CD4-positive, alpha-beta T cell (primary cell): ENCODE measurements around the gene PEX1. TPM values are rescaled to one million over a fixed set of nuclear protein-coding genes. Genes with fewer than 3 reads are reported as not detected.
"Not testable (repeated sequence)": the region's sequence is repeated elsewhere in the genome, so short reads cannot be mapped to it uniquely, and the experiment has no call there.

Experiments
- ATAC-seq: fragments of 200-7000 bp; cut with Tn5 transposase; one replicate; pipeline ENCODE4 v1.10.0; 2022; ENCODE audit warnings: mild to moderate bottlenecking; ENCODE audit not compliant: poor library complexity
- CTCF ChIA-PET: fragments of 350-600 bp; sonication (Branson Sonifier 250); formaldehyde crosslinking; loops from one replicate; lab custom pipeline; 2021; ENCODE audit warnings: antibody characterized with exemption, inconsistent platforms; lab: Charles Lee
- POLR2A ChIA-PET: fragments of 350-600 bp; sonication (Branson Sonifier 250); formaldehyde crosslinking; loops from one replicate; lab custom pipeline; 2021; ENCODE audit warnings: antibody characterized with exemption, inconsistent platforms; lab: Charles Lee
- DNase-seq, 14 experiments: peaks; one replicate each; pipeline ENCODE4 v3.0.0-alpha.2; 2013 to 2020; ENCODE audit warnings: mixed read lengths in 2 of 14
- H3K27ac ChIP-seq, 2 donors: one replicate each; pipeline versions ENCODE4 v1.5.1 to v1.7.0; 2013; ENCODE audit warnings: low read length in 2 of 2, low read depth in 1 of 2, mild to moderate bottlenecking in 1 of 2
- H3K27me3 ChIP-seq, 2 experiments: 1 replicate in 1 of 2; 2 replicates in 1 of 2; pipeline versions ENCODE4 v1.6.1 to v1.7.0; 2013; ENCODE audit warnings: low read length in 2 of 2, control low read depth in 1 of 2, mild to moderate bottlenecking in 1 of 2, moderate library complexity in 1 of 2; ENCODE audit not compliant: insufficient read depth in 2 of 2, control insufficient read depth in 1 of 2
- H3K36me3 ChIP-seq: one replicate; pipeline ENCODE4 v1.6.1; 2013; ENCODE audit warnings: low read length, control low read depth; ENCODE audit not compliant: insufficient read depth
- H3K4me1 ChIP-seq: one replicate; pipeline ENCODE4 v1.6.1; 2013; ENCODE audit warnings: low read length, control low read depth; ENCODE audit not compliant: insufficient read depth
- H3K4me3 ChIP-seq: one replicate; pipeline ENCODE4 v1.5.1; 2013; ENCODE audit warnings: mild to moderate bottlenecking, low read length, moderate library complexity
- H3K9me3 ChIP-seq, 2 experiments: 1 replicate in 1 of 2; 2 replicates in 1 of 2; pipeline versions ENCODE4 v1.6.1 to v1.7.0; 2013; ENCODE audit warnings: low read length in 2 of 2, mild to moderate bottlenecking in 2 of 2, control low read depth in 1 of 2, moderate library complexity in 1 of 2; ENCODE audit not compliant: control insufficient read depth in 1 of 2, insufficient read depth in 1 of 2
- H3K27ac Mint-ChIP-seq: one replicate; pipeline ENCODE4 v1.8.0; 2020; ENCODE audit warnings: mixed read lengths
- H3K27me3 Mint-ChIP-seq: one replicate; pipeline ENCODE4 v1.8.0; 2021; ENCODE audit warnings: mixed read lengths
- H3K36me3 Mint-ChIP-seq: one replicate; pipeline ENCODE4 v1.8.0; 2021; ENCODE audit warnings: low read depth, mixed read lengths
- H3K4me1 Mint-ChIP-seq: one replicate; pipeline ENCODE4 v1.8.0; 2021; ENCODE audit warnings: low read depth, mixed read lengths
- H3K4me3 Mint-ChIP-seq: one replicate; pipeline ENCODE4 v1.8.0; 2020; ENCODE audit warnings: mild to moderate bottlenecking, mixed read lengths
- H3K9me3 Mint-ChIP-seq: one replicate; pipeline ENCODE4 v1.8.0; 2020; ENCODE audit warnings: mixed read lengths
- intact Hi-C, 2 experiments: fragments of 100-400 bp; cut with DNase I in 1 of 2; cut with micrococcal nuclease in 1 of 2; formaldehyde crosslinking; loops; one replicate each; pipeline versions ENCODE4 v1.15.1 to v1.9.0; 2023 to 2025; cut with DNase I, micrococcal nuclease
- total RNA-seq, 174 experiments: library from RNA in 2 of 174; stranded (reverse) in 2 of 174; gene quantifications; one replicate each; pipeline ENCODE4 v1.2.3 and lab custom pipeline; 2021 to 2026
- TF ChIP-seq, protein P1 (sequence below): fragments of 200-600 bp; IDR thresholded peaks from one replicate; pipeline ENCODE4 v1.8.0; 2022; ENCODE audit warnings: antibody characterized with exemption, mild to moderate bottlenecking

PEX1 gene
- total RNA-seq, 2 experiments from 2014 or later = 19.7 to 20.7 TPM

- no peaks in the 10 kb centered on the region for H3K9me3 Mint-ChIP-seq
- no peak for ATAC-seq
- no peaks in the 10 kb centered on the region for H3K4me1 Mint-ChIP-seq
- intact Hi-C loops = no loop called here
- POLR2A ChIA-PET = no interaction called here
- no peak overlapping the region for H3K27ac Mint-ChIP-seq
- TF ChIP-seq, protein P1, sequence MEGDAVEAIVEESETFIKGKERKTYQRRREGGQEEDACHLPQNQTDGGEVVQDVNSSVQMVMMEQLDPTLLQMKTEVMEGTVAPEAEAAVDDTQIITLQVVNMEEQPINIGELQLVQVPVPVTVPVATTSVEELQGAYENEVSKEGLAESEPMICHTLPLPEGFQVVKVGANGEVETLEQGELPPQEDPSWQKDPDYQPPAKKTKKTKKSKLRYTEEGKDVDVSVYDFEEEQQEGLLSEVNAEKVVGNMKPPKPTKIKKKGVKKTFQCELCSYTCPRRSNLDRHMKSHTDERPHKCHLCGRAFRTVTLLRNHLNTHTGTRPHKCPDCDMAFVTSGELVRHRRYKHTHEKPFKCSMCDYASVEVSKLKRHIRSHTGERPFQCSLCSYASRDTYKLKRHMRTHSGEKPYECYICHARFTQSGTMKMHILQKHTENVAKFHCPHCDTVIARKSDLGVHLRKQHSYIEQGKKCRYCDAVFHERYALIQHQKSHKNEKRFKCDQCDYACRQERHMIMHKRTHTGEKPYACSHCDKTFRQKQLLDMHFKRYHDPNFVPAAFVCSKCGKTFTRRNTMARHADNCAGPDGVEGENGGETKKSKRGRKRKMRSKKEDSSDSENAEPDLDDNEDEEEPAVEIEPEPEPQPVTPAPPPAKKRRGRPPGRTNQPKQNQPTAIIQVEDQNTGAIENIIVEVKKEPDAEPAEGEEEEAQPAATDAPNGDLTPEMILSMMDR = no peak
- Histone ChIP-seq H3K36me3 (no peaks in the 10 kb centered on the region), H3K4me1 (no peaks in the 10 kb centered on the region), H3K27me3 (peaks cover 0 to 3% of the 10 kb centered on the region in 2 experiments), H3K27ac (no peak overlapping the region), H3K9me3 (peaks cover 0 to 13% of the 10 kb centered on the region in 2 experiments), H3K4me3 (no peak overlapping the region)
- H3K27me3 Mint-ChIP-seq = no peaks in the 10 kb centered on the region
- no peak overlapping the region for H3K4me3 Mint-ChIP-seq
- CTCF ChIA-PET = no interaction called here
- no peaks in the 10 kb centered on the region for H3K36me3 Mint-ChIP-seq
- no peak for DNase-seq
Observed at GRCh38 chr7:92547579-92547978, 19.3 kb upstream of the PEX1 start.

- no peak overlapping the region for H3K27ac ChIP-seq
- H3K36me3 ChIP-seq = no peaks in the 10 kb centered on the region
- DNase-seq (no peak), ATAC-seq (no peak)
- Mint-ChIP-seq H3K36me3 (no peaks in the 10 kb centered on the region), H3K4me1 (no peaks in the 10 kb centered on the region), H3K9me3 (no peaks in the 10 kb centered on the region), H3K27ac (no peak overlapping the region), H3K4me3 (no peak overlapping the region), H3K27me3 (no peaks in the 10 kb centered on the region)
- ChIA-PET CTCF (no interaction called here), POLR2A (no interaction called here)
- H3K27me3 ChIP-seq = peaks cover 0 to 3% of the 10 kb centered on the region in 2 experiments
- TF ChIP-seq, protein P1 = no peak
- no peak overlapping the region for H3K4me3 ChIP-seq
- intact Hi-C loops = no loop called here
- peaks cover 0 to 13% of the 10 kb centered on the region in 2 experiments for H3K9me3 ChIP-seq
- H3K4me1 ChIP-seq = no peaks in the 10 kb centered on the region
Observed at GRCh38 chr7:92546856-92547497, 18.7 kb upstream of the PEX1 start.

GRCh38 chr7:92545116-92545515 lies 16.8 kb upstream of the PEX1 start:
- H3K27me3 ChIP-seq, H3K36me3 ChIP-seq, H3K9me3 Mint-ChIP-seq, H3K27ac ChIP-seq, ATAC-seq, H3K4me3 ChIP-seq, H3K27me3 Mint-ChIP-seq, H3K4me1 ChIP-seq, CTCF ChIA-PET, DNase-seq, H3K4me3 Mint-ChIP-seq, intact Hi-C loops, POLR2A ChIA-PET, H3K4me1 Mint-ChIP-seq, H3K27ac Mint-ChIP-seq, H3K36me3 Mint-ChIP-seq: not testable (repeated sequence)
- peaks cover 0 to 13% of the 10 kb centered on the region in 2 experiments for H3K9me3 ChIP-seq

DNA sequence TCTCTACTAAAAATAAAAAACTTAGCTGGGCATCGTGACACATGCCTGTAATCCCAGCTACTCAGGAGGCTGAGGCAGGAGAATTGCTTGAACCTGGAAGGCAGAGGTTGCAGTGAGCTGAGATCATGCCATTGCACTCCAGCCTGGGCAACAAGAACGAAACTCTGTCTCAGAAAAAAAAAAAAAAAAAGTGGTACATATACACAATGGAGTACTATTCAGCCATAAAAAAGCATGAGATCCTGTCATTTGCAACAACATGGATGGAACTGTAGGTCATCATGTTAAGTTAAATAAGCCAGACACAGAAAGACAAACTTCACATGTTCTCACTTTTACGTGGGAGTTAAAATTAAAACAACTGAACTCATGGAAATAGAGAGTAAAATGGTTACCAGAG lies 15.2 kb upstream of the PEX1 start:
- POLR2A ChIA-PET, H3K27me3 ChIP-seq, DNase-seq, H3K27ac ChIP-seq, H3K36me3 ChIP-seq, H3K9me3 Mint-ChIP-seq, H3K4me1 ChIP-seq, H3K27ac Mint-ChIP-seq, H3K27me3 Mint-ChIP-seq, H3K4me3 ChIP-seq, H3K4me3 Mint-ChIP-seq, ATAC-seq, H3K4me1 Mint-ChIP-seq, intact Hi-C loops, H3K36me3 Mint-ChIP-seq: not testable (repeated sequence)
- CTCF ChIA-PET = interaction anchor here (0.7 kb wide), 1 partner anchor 316 kb away, joined by 3 read pairs; no protein-coding TSS in a partner anchor
- peaks cover 0 to 13% of the 10 kb centered on the region in 2 experiments for H3K9me3 ChIP-seq
